Measurements from ENCODE around the gene FRAT2.
"Not testable (repeated sequence)": the region's sequence is repeated elsewhere in the genome, so short reads cannot be mapped to it uniquely, and the experiment has no call there.

The FRAT2 gene

GRCh38 chr10:97292097-97292861, 42.2 kb downstream of the FRAT2 start, which contains the start of gene ARHGAP19:
Gene ARHGAP19 (minus strand): TSS chr10:97292637. CDS start chr10:97292627, 10 bp downstream.
- peak; percentile 72 to 82 for DNase-seq (ENCODE audit: low read depth in 1 of 2, low spot score in 1 of 2)

GRCh38 chr10:97291357-97292096, 43.0 kb downstream of the FRAT2 start:
- DNase-seq (ENCODE audit: low read depth in 1 of 2, low spot score in 1 of 2) = no peak

- not testable (repeated sequence) for DNase-seq (ENCODE audit: low read depth in 1 of 2, low spot score in 1 of 2)
Measured at GRCh38 chr10:97290576-97291356, 43.8 kb downstream of the FRAT2 start.

GRCh38 chr10:97290076-97290475, 44.5 kb downstream of the FRAT2 start:
- DNase-seq (ENCODE audit: low read depth in 1 of 2, low spot score in 1 of 2) = not testable (repeated sequence)

All from stimulated activated CD4-positive, alpha-beta T cell treated with anti-CD3 and anti-CD28 coated beads, Interleukin-15, amount 100 ng/mL, for 1 hour (primary cell).